Heart right ventricle (tissue), 16 donors: ENCODE results near the gene NPBWR2. TPM values are rescaled to one million over a fixed set of nuclear protein-coding genes. Genes with fewer than 3 reads are reported as not detected.

Experiments
- ATAC-seq, 8 donors: fragments of 200-7000 bp; cut with Tn5 transposase; one replicate each; pipeline ENCODE4 v1.9.1; 2020; ENCODE audit warnings: mild to moderate bottlenecking in 8 of 8, moderate library complexity in 8 of 8, moderate number of reproducible peaks in 1 of 8
- DNase-seq, 2 donors: peaks; one replicate each; pipeline ENCODE4 v3.0.0-alpha.2; 2020
- H3K27ac ChIP-seq, 10 donors: fragments of 200-600 bp; sonication (generic) in 2 of 10; one replicate each; pipeline versions ENCODE4 v1.5.0 to v1.8.0; 2020 to 2022; ENCODE audit warnings: mild to moderate bottlenecking in 3 of 10
- H3K27me3 ChIP-seq, 7 donors: fragments of 200-600 bp; one replicate each; pipeline ENCODE4 v1.8.0; 2021 to 2022; ENCODE audit warnings: mild to moderate bottlenecking in 2 of 7
- H3K36me3 ChIP-seq, 9 donors: fragments of 200-600 bp; sonication (generic) in 1 of 9; one replicate each; pipeline versions ENCODE4 v1.5.0 to v1.8.0; 2020 to 2022; ENCODE audit warnings: mild to moderate bottlenecking in 2 of 9
- H3K4me1 ChIP-seq, 9 donors: fragments of 200-600 bp; sonication (generic) in 1 of 9; one replicate each; pipeline versions ENCODE4 v1.5.0 to v1.8.0; 2020 to 2022; ENCODE audit warnings: mild to moderate bottlenecking in 4 of 9
- H3K4me3 ChIP-seq, 10 donors: fragments of 200-600 bp; sonication (generic) in 2 of 10; one replicate each; pipeline versions ENCODE4 v1.5.0 to v1.8.0; 2020 to 2022; ENCODE audit warnings: mild to moderate bottlenecking in 7 of 10, moderate library complexity in 2 of 10
- H3K9me3 ChIP-seq, 11 donors: fragments of 200-600 bp in 10 of 11; sonication (generic) in 2 of 11; one replicate each; pipeline versions ENCODE4 v1.5.0 to v1.8.0; 2013 to 2022; ENCODE audit warnings: mild to moderate bottlenecking in 2 of 11, control low read depth in 1 of 11, moderate library complexity in 1 of 11
- CTCF ChIP-seq, 9 donors: fragments of 200-600 bp; sonication (generic) in 2 of 9; IDR thresholded peaks; one replicate each; pipeline versions ENCODE4 v1.5.0 to v1.8.0; 2021 to 2022; ENCODE audit warnings: antibody characterized with exemption in 9 of 9, mild to moderate bottlenecking in 5 of 9, moderate library complexity in 1 of 9
- WGBS, 2 donors: extraction: QIAGEN DNeasy Blood & Tissue Kit; methylation state at CpG; one replicate each; pipeline ENCODE4 v1.1.7; 2013; ENCODE audit warnings: inconsistent platforms in 1 of 2; 5-methylcytosine and 5-hydroxymethylcytosine counted together
- intact Hi-C, 10 donors: fragments of 100-400 bp; cut with DNase I; formaldehyde crosslinking; loops; one replicate each; pipeline versions ENCODE4 v1.11.1 to v1.14.2; 2022
- polyA plus RNA-seq, 2 donors: library from polyadenylated mRNA; stranded (reverse); fragments of 200-250 nt; gene quantifications; one replicate each; pipeline ENCODE4 v1.2.3, GENCODE V29; 2013
- total RNA-seq, 10 donors: library from RNA; stranded (reverse); fragmentation: NEBNext Ultra II Directional in 3 of 10; extraction: Animal tissue kit (Norgen Biotek cat#: 25700) in 3 of 10; gene quantifications; one replicate each; pipeline versions ENCODE4 v1.2.1 to v1.2.4, GENCODE V29; 2021 to 2023
- donor health status: Arrhythmogenic right ventricular cardiomyopathy.
- donor health status: ischemic (EF 13 %, LVEDD 7.1; RV severe dilation, severe dysfunction).
- donor health status: healthy with polysubstance abuse.
- donor health status: DM: no; HTN: yes; CAD: no.
- donor health status: DM: no; HTN: no; CAD: no.
- donor health status: ischemic (EF 25% LVEDD 6.9; RV normal size, moderate dysfunction).
- donor health status: ischemic (EF 25% LVEDD 5.7; RV mildly dilated, moderate dysfunction).
- donor health status: healthy.
- donor health status: DM: yes; HTN: yes; CAD: no.
- donor health status: Ischemic cardiomyopathy.
- donor health status: ischemic (EF 35%, LVEDD 5.7; RV mildly dilated, moderate dysfunction).
- donor health status: nonischemic (EF 11% LVEDD 7.7; RV severe dilation, severe dysfunction).
- donor health status: DM: yes; HTN: yes; CAD: no.
- donor health status: PGD.
- donor health status: ischemic (EF 29% LVEDD 5.4; RV normal size, mild dysfunction).
- donor health status: nonischemic (EF 23%, LVEDD 6.1; RV moderate dilation, normal function).

NPBWR2 gene
- total and polyA plus RNA-seq, 12 donors = not detected

GRCh38 chr20:64144144-64144912 lies 37.0 kb upstream of the NPBWR2 start:
- H3K36me3 ChIP-seq = no peaks in the 10 kb centered on the region
- intact Hi-C loops = no loop called here
- H3K4me1 ChIP-seq = no peaks in the 10 kb centered on the region
- no peak for ATAC-seq
- no peak overlapping the region for H3K4me3 ChIP-seq
- TF ChIP-seq CTCF (IDR thresholded peaks at IDR 0.05) = no peak
- peaks cover 0 to 18% (median 0%) of the 10 kb centered on the region in 11 donors for H3K9me3 ChIP-seq
- 86 to 94% methylated on average over 8 of the region's 8 CpGs for WGBS, 2 donors
- H3K27me3 ChIP-seq = peaks cover 0 to 36% (median 7%) of the 10 kb centered on the region in 7 donors
- no peak overlapping the region for H3K27ac ChIP-seq
- DNase-seq = no peak

GRCh38 chr20:64143018-64143801 lies 35.8 kb upstream of the NPBWR2 start:
- ATAC-seq (no peak), DNase-seq (no peak)
- peaks cover 0 to 33% (median 7%) of the 10 kb centered on the region in 7 donors for H3K27me3 ChIP-seq
- 79 to 81% methylated on average over 14 of the region's 14 CpGs for WGBS, 2 donors
- no peaks in the 10 kb centered on the region for H3K36me3 ChIP-seq
- no peaks in the 10 kb centered on the region for H3K4me1 ChIP-seq
- H3K27ac ChIP-seq = no peak overlapping the region
- intact Hi-C loops = no loop called here
- TF ChIP-seq CTCF (IDR thresholded peaks at IDR 0.05) = no peak
- H3K9me3 ChIP-seq = peaks cover 0 to 18% (median 0%) of the 10 kb centered on the region in 11 donors
- no peak overlapping the region for H3K4me3 ChIP-seq

GRCh38 chr20:64142590-64142989 lies 35.2 kb upstream of the NPBWR2 start:
- no peaks in the 10 kb centered on the region for H3K36me3 ChIP-seq
- no peak for TF ChIP-seq CTCF (IDR thresholded peaks at IDR 0.05)
- ATAC-seq (no peak), DNase-seq (no peak)
- 50 to 57% methylated on average over 9 of the region's 9 CpGs for WGBS, 2 donors
- H3K27ac ChIP-seq = no peak overlapping the region
- peaks cover 0 to 29% (median 7%) of the 10 kb centered on the region in 7 donors for H3K27me3 ChIP-seq
- H3K4me1 ChIP-seq = no peaks in the 10 kb centered on the region
- intact Hi-C loops = no loop called here
- H3K4me3 ChIP-seq = no peak overlapping the region
- peaks cover 0 to 18% (median 0%) of the 10 kb centered on the region in 11 donors for H3K9me3 ChIP-seq

GRCh38 chr20:64140956-64141355 lies 33.6 kb upstream of the NPBWR2 start:
- Histone ChIP-seq H3K4me1 (no peaks in the 10 kb centered on the region), H3K9me3 (peaks cover 0 to 18% (median 0%) of the 10 kb centered on the region in 11 donors), H3K27me3 (peaks cover 0 to 25% (median 0%) of the 10 kb centered on the region in 7 donors), H3K27ac (no peak overlapping the region), H3K36me3 (no peaks in the 10 kb centered on the region), H3K4me3 (no peak overlapping the region)
- DNase-seq = no peak
- no peak for ATAC-seq
- TF ChIP-seq CTCF (IDR thresholded peaks at IDR 0.05) = no peak
- 72 to 78% methylated on average over 10 of the region's 10 CpGs for WGBS, 2 donors
- intact Hi-C loops = no loop called here
